Measurements from ENCODE around the gene MYO1G.

The MYO1G gene

DNA sequence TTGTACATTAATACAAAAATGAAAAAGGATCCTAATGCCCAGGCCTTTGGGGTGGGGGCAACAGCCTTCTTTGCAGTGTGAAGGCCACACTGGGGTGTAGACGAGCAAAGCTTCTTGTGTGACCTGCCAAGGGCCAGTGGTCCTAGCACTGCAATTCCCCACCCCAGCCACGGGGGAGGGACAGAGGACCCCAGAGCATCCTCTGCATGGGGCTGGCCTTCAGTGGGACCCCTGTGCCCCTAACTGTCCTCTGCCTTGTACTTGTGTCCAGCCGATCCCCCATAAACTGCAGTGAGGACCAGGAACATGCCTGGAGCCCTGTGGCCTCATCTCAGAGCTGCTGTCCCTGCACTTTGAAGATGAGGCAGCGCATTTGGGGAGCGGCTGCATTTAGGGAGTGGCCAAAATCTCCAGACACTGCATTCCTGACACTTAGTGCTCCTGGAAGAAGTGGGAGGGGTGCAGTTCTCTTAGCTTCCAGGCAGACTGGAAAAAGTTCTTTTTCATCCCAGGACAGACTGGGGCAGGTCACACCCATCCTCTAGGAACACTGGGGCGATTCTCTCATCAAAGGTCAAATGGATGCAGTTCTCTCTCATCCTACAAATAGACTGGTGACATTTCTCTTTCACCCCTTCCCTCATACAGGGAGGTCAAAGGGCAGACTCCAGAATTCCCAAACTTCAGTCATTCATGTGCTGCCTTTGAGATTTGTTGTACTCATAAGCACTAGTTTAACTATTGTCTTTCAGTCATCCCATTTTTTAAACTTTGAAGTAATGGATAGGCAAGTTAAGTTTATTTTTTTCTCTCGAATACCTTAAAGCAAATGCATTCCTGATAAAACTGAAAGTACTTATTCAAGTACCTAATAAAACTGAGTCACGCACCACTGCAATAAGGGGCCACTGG is 922 bp upstream of the MYO1G start:
- no peak for DNase-seq

DNA sequence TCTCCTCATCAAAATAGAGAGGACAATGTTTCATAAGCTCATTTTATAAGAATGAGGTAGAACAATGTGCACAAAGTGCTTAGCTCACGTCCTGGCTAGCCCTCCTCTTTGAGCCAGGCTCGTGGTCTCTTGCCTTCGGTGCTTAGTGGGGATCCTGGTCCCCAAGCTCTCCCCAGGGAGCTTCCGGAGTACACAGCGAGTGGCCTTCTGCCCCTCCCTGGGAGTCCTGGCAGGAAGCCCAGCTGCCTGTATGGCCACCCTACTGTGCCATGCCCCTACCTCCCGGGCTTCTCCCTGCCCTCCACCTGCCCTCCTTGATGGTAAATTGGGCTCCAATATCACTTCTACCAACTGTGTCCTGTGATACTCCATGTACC is 868 bp downstream of the MYO1G start:
- no peak for DNase-seq

DNA sequence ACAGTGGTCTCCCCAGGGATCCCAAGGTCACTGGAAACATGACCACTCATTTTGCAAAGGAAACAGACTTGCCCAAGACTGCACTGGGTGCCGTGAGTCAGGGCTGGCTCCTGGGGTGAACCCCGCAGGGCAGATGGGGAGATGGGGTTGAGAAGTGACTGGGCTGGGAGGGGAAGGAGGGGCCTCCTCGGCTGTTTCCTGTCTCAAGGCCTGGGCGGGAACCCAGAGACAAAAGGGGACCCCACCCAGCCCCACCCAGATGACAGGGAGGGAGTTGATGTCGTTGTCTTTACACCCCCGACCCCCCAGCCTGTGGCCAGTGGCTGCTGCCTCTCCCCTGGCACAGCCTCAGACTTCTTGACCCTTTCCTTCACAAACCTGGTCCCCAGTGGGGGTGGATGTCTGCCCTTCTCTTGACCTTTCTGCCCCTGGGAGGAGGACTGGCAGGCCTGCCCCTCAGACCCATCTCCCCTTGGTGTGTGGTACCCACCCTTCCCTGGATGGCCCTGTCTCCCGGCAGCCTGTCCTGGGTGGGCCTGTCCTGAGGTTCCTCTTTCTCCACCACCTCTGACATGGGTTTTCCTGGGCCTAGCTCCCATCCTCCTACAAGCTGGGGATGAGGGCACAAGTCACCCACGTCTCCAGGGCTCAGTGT is 1.4 kb downstream of the MYO1G start:
- DNase-seq: peak; percentile 61 to 70

DNA sequence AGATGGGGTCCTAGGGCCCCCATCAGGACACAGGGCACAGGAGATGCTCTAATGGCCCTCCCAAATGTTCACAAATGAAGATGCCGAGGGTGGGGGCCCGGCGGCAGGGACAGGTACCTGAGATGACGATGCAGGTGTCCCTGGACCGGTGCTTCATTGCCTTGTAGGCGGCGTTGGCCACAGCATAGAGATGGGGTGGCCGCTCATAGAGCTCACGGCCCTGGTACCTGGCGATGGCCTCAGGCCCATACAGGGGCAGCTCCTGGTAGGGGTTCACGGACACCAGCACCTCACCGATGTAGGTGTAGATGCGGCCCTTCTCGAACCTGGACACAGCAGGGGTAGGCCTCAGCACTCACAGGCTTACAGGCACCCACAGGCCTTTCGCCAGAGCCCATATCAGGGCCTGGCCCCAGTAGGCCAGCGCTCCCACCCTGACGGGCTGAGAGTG is 2.0 kb downstream of the MYO1G start:
- DNase-seq: no peak

DNA sequence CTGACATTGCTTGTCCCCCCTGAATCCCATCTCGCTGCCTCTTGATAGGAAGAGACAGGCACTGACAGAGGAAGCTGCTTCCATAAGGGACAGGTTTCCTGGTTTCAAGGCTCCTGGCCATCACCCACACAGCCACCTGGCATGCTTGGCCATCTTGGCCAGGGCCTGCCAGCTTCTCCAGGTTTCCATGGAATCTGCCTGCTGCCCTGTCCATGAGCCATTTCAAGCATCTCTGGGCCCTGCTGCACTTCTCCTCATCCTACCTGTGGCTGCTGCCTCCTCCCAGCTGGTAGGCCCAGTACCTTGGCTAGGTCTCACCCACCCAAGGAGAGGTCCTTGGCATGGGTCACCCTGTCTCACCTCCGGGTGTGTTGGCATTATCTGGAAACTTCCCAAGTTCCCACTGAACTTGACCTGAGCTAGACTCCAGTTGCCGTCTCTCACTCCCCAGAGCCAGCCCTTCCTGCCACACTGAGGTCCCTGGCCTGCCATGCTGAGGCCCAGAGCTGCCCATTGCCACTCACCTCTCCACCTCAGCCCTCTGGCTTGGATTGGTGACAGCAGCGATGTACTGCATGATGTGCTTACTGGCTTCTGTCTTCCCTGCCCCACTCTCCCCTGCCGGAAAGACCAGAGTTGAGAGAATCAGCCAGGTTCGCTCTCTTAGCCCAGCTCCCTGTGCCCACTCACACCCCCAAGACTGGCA is 2.6 kb downstream of the MYO1G start:
- DNase-seq: no peak

DNA sequence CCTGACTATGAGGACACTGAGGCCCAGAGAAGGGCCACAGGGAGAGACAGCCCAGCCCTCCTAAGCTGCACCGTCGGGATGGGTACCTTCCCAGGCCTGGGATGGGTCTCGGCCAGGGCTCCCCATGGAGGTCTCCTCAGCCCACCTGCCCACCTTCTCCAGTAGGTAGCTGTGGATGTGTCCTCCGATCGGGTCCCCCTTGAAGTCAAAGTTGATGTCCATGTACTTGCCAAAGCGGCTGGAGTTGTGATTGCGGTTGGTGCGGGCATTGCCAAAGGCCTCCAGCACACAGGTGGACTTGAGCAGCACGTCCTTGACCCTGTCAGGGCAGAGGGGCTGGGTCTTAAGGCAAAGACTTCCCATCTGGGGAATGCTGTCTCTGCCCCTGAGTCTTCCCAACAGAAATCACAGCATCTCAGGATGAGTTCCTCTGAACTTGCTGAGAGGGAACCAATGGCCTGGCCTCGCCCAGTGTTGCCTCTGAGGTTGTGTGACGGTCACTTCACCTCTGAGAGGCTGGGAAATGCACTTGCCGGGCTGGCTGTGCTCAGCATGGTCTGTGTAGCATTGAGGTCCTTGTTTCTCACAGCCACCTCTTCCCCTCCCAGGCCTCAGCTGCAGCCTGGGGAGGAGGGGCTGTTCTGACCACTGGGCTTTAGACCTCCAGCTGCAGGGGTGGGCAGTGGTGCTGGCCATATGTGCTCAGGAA is 3.3 kb downstream of the MYO1G start:
- DNase-seq: no peak

DNA sequence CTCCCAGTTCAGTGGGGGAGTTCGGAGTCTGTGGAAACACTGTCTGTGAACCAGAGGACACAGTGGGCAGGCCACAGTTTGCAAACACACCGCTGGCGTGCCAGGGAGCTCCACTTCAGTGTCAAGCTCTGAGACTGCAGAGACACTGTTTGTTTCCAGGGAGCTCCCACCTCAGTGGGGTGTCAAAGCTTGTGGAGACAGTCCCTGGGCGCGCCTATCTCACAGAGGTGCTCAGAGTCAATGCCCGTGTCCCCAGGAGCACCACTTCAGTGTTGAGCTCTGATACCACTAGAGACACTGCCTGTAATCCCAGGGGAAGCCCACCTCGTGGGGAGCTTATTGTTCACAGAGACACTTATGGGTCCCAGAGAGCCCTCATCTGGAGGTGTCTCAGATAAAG is 4.3 kb downstream of the MYO1G start:
- no peak for DNase-seq

DNA sequence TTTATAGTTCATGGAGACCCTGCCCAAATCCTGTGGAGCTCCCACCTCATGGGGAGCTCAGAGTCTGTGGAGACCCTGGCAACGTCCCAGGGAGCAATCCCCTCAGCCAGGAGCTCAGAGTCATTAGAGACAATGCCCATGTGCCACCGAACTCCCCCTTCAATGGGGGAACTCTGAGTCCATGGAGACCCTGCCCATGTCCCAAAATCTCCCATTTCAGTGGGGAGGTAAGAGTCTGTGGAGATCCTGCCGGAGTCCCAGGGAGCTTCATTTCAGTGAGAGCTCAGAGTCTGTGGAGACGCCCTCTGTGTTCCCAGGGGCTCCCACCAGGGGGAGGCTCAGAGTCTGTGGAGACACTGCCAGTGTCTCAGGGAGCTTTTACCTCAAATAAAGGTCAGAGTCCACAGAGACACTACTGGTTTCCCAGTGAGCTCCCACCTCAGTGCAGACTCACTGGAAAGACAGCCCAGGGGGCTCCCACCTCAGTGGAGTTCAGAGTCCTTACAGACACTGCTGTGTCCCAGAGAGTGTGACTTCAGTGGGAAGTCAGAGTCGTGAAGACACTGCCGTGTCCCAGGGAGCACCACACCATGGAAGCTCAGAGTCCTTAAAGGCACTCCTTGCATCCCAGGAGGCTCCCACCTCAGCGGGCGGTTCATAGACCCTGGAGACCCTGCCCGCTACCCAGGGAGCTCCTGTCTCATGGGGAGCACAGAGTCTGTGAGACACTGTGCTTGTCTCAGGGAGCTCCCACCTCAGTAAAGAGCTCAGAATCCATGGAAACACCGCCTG is 5.0 kb downstream of the MYO1G start:
- peak; percentile 48 to 51 for DNase-seq

DNA sequence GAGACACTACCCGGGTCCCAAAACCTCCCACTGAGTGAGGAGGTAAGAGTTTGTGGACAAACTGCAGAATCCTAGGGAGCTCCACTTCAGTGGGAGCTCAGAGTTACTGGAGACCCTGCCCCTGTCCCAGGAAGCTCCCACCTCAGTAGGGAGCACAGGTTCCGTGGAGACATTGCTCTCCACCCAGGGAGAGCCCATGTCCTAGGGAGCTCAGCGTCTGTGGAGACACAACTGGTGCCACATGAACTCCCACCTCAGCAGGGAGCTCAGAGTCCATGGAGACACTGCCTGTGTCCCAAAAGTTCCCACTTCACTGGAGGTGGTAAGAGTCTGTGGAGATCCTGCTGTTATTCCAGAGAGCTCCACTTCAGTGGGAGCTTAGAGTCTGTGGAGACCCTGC is 6.3 kb downstream of the MYO1G start:
- DNase-seq: no peak

DNA sequence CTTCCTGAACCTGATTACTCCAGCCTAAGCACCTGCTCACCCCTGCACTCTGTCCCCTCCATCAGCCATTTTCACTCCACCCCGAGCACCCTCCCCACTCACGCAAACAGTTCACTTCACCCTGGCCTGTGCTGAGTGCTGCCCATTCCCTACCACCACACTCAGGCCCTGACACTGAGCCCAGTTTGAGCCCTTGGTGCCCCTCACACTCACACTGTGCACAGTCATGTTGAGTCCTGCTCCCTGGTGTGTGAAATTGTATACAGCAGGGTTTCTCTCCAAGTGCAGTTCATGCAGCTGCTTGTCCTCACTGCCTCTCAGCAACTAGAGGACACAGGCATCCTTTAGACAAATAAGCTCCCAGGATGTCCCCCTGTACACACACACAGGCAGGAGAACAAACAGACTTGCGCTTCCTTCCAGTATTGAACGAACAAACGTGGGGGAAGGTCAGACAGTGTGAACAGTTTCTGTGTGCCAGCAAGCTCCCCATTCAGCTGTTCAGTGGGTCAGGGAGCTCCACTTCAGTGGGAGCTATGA is 6.8 kb downstream of the MYO1G start:
- no peak for DNase-seq

DNA sequence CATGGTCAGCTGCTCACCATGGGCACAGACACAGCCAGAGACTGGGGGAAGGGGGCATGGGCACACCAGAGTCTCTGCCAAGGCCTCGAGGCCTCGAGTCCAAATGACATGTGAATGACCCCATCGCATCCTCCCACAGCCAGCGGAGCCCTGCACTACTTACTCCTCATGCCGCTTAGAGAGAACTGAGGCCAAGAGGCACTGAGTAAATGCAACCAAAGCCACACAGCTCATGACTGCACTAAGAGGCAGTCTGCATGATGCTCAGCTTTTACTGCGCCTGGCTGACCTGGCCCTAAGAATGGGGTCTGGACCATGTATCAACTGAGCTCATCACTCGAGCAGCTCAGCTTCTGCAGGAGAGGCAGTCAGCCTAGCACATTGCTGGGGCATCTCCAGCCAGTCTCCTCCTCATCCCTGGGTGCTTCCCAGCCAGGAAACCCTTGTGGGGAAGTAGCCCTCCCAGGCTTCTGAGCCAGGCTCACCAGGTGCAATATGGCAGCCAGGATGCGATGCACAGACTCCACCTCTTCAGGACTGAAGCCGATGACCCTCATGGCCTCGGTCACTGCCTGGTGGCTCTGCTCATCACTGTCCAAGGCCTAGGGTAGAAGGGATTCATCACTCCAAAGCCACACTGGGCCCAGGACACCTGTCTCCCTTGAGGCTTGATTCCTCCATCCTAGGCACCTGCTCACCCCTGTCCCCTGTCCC is 7.5 kb downstream of the MYO1G start:
- no peak for DNase-seq

DNA sequence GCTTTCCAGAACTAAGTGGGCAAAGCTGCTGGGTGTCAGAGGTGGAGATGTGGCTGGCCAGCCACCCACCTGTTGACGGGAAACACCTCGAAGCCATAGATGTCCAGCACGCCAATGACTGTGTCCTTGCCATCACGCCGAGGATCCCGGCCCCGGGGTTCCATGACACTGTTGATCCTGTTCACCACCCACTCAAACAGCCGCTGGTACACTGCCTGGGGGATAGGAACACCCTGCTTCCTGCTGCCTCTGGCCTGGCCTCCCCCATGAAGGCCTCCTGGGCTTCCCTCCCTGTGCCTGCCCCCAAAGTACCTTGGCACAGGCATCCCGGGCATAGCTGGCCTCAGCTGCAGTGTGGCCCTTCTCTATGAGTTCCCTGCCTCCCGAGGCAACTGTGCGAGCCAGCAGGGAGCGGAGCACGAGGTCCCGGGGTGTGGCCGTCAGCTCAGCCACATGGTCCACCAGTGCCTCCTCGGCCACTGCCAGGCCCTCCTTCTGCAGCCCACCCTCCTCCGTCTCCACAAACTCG is 8.2 kb downstream of the MYO1G start:
- DNase-seq: no peak

DNA sequence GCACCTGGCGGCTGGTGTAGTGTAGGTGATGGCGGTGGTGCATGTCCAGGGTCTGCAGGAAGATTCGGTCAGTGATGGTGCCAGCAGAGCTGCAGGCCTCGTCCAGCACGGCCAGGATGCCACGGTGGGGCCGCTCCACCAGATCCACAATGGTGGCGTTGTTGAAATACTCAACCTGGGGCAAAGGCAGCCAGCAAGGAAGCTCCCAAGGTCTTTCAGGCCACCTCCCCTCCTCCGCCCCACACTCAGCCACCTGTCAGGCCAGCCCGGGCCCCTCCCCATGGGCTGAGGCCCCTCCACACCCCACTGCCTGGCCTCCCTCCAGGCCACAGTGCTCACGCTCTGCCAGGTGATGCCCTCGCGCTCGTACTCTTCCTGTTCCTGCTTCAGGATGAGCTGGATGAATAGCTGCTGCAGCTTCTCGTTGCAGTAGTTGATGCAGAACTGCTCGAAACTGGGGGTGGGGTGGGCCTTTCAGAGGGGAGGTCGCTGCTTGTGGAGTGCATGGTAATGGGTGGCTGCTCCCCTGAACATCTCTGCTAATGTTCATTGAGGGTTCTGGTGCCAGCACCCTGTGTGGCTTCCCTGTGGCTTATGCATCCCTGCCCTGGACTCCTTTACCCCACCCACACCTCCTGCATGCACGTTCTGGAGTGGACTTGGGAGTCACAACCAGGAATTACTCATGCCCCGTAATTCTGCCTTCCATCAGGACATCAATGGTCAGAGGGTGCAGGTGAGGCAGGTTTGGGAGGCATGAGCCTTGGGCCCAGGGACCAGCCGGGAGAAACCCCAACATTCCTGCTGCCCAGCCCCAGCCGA is 8.9 kb downstream of the MYO1G start:
- no peak for DNase-seq

DNA sequence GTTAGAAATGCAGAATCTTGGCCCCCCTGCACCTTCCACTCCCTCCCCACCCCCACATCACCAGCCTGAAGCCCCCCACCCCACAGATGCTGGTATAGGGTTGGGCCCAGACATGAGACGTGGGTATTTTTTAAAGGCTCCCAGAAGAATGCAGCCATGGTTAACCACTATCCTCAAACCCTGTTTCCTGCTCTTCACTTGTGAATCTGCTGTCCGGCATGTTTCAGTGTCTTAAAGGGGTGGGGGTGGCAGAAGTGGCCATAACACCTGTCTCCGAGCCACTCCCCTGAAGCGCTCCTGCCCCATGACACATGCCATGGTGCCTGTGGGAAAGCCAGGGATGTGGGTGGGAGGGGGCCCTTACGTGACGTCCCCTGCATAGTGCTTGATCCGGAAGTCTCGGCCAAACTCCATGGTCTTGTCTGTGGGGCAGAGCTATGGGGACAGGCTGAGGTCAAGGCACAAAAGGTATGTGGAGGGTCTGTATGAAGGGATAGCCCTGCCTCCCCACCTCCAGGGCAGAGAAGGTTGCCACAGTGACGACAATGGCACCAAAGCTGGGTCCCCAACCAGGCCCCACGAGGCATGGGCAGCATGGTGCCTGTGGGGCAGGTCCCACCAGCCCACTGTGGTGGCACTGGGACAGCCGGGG is 9.6 kb downstream of the MYO1G start:
- no peak for DNase-seq

DNA sequence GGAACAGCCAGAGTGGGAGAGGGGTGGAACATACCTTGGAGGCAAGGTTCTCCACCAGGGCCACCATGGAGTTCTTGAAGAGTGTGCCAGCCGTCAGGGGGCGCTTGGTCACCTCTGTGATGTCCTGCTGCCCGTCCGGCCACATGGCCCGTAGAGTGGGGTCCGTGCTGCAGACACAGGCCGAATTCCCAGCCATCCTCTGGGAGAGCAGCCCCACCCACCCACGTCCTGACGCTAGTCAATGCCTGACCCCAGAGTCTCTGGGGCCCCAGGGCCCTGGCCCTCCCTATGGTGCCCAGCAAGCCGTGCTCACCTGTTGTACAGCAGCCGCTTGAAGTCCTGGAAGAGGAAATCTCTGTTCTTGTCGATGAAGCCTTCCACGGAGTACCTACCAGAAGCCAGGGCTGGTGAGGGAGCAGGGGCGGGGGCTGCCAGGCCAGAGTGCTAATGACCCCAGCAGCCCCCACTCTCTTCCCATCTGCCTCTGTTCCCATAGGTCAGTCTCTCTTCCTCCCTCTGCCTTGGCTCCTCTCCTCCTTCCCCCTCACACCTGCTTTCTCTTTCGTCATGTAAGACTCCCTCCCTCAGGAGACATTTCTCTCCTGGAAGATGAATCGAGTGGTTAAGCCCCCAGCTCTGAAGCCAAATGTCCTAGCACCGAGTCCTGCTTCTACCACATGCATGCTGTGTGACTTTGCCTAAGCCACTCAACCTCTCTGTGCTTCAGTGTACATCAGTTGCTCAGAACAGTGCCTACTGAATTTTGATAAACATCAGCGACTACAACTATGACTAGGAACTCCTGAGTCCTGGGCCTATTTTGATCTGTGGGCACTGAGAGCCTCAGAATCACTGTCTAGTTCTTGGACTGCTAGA is 11.0 kb downstream of the MYO1G start:
- no peak for DNase-seq

DNA sequence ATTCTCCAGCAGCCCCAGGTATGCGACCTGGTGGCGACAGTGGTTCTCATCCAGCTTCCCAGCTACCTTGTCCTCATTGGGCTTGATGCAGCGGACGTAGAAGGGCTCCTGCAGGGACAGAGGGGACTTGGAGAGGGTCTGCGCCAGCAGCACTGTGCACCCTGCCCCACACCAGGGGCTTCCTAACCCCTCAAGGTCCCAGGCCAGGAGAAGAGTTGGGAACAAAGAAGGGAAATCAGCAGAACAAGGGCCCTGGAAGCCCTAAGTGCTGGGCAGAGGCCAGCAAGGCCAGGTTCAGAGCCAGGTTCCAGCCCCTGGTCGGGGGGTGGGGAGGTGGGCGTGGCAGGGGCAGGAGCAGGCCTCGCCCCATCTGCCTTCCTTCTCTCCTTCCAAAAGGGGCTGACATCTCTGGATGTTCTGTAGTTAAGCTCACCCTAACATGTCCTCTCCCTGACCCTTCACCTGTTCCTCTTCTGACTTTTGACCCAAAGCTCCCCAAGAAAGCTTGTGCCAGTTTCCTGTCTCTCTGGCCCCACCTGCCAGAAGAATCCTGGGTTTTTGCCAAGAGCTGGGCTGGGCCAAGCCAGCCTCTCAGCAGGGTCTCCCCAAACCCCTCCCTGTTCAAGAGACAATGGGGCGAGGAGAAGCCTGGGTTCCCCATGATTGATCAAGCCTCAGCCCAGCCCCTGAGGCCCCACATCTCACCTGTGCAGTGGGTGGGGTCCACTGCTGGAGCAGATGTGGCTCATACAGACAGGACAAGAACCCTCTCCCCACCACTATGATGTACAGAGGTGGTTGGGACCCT is 11.9 kb downstream of the MYO1G start:
- no peak for DNase-seq

DNA sequence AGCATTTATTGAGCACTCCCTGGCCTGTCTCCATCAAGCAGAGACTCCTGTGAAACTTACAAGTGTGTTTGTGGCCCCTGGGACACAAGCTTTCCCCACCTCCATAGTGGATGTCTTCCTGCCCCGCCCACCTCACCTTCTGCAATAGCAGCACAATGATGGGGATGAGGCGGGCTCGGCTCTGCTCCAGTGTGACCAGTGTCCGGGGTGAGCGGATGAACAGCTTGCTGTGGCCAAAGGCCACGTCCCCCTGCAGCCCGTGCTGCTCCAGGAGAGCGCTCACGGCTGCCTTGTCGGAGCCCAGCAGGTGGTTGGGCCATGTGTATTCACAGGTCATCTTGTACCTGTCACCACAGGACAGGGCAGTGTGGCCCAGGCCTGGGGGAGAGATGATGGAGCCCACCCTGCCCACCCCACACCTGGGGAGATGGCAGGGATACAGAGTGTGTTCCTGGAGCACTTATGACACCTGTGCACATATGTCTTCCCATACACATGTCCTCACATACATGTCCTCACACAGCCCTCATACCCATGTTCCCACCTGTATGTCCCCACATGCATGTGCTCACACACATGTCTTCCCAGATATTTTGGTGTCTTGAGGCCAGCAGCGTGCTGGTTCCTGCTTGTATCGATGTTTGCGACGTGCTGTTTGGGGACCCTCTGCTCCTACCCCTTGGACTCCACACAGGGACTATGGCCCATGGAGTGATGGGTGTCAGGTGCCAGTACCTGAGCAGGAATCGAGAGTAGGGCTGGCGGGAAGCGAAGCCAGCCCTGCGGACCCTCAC is 12.7 kb downstream of the MYO1G start:
- no peak for DNase-seq

All from stimulated activated CD4-positive, alpha-beta T cell treated with anti-CD3 and anti-CD28 coated beads, Interleukin-4, amount 100 ng/mL, for 4 hours (primary cell).